Activated CD8-positive, alpha-beta T cell treated with anti-CD3 and anti-CD28 coated beads for 36 hours (primary cell): ENCODE results near the gene JMJD1C. TPM values are rescaled to one million over a fixed set of nuclear protein-coding genes. Genes with fewer than 3 reads are reported as not detected.

Experiments used
- ATAC-seq: fragments of 200-7000 bp; cut with Tn5 transposase; one replicate; pipeline ENCODE4 v1.10.0; 2021; ENCODE audit warnings: mild to moderate bottlenecking, moderate library complexity
- CTCF ChIA-PET: fragments of 350-600 bp; sonication (Branson Sonifier 250); formaldehyde crosslinking; loops from one replicate; lab custom pipeline; 2021; ENCODE audit warnings: antibody characterized with exemption; lab: Charles Lee
- POLR2A ChIA-PET: fragments of 350-600 bp; sonication (Branson Sonifier 250); formaldehyde crosslinking; loops from one replicate; lab custom pipeline; 2021; ENCODE audit warnings: antibody characterized with exemption; lab: Charles Lee
- DNase-seq: peaks from one replicate; pipeline ENCODE4 v3.0.0-alpha.2; 2020
- H3K27ac Mint-ChIP-seq: one replicate; pipeline ENCODE4 v1.8.0; 2021; ENCODE audit warnings: mild to moderate bottlenecking, mixed read lengths
- H3K27me3 Mint-ChIP-seq: one replicate; pipeline ENCODE4 v1.8.0; 2021; ENCODE audit warnings: mixed read lengths
- H3K36me3 Mint-ChIP-seq: one replicate; pipeline ENCODE4 v1.8.0; 2021; ENCODE audit warnings: low read depth, mixed read lengths
- H3K4me1 Mint-ChIP-seq: one replicate; pipeline ENCODE4 v1.8.0; 2021; ENCODE audit warnings: low read depth, mixed read lengths
- H3K4me3 Mint-ChIP-seq: one replicate; pipeline ENCODE4 v1.8.0; 2021; ENCODE audit warnings: mild to moderate bottlenecking, moderate library complexity, mixed read lengths
- H3K9me3 Mint-ChIP-seq: one replicate; pipeline ENCODE4 v1.8.0; 2021; ENCODE audit warnings: mixed read lengths
- intact Hi-C: fragments of 100-400 bp; cut with micrococcal nuclease; formaldehyde crosslinking; loops from one replicate; pipeline ENCODE4 v1.10.0; 2022
- total RNA-seq, 2 experiments: library from RNA; stranded (reverse); gene quantifications; one replicate each; pipeline ENCODE4 v1.2.3, GENCODE V29; 2021
- TF ChIP-seq, protein P1 (sequence below): fragments of 200-600 bp; IDR thresholded peaks from one replicate; pipeline ENCODE4 v1.8.0; 2022; ENCODE audit warnings: antibody characterized with exemption, mild to moderate bottlenecking

Gene JMJD1C
- total RNA-seq, 2 experiments from 2014 or later = 45.2 to 48.1 TPM

DNA sequence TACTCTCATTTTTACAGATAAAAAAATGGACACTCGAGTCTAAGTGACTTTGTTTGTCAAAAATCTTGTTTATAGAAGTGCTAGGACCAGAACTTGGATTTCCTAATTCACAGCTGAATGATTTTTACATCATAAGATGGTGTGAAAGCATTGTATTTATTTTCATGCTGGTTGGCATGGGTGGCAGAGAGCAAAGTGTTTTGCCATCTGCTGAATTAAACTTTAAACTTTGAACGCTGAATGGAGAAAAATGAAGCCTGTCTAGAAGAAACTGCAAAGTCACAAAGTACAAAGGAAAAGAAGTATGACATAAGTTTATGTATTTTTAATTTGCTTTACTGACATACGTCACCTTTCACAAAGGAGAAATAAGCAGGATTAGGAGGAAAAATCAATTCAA, 190.7 kb downstream of the JMJD1C start:
- ChIA-PET POLR2A (no interaction called here), CTCF (interaction anchor here (1.9 kb wide), 1 partner anchor 445 kb away, joined by 7 read pairs; no protein-coding TSS in a partner anchor)
- peak overlapping the region; percentile 38 for H3K27ac Mint-ChIP-seq
- TF ChIP-seq, protein P1, sequence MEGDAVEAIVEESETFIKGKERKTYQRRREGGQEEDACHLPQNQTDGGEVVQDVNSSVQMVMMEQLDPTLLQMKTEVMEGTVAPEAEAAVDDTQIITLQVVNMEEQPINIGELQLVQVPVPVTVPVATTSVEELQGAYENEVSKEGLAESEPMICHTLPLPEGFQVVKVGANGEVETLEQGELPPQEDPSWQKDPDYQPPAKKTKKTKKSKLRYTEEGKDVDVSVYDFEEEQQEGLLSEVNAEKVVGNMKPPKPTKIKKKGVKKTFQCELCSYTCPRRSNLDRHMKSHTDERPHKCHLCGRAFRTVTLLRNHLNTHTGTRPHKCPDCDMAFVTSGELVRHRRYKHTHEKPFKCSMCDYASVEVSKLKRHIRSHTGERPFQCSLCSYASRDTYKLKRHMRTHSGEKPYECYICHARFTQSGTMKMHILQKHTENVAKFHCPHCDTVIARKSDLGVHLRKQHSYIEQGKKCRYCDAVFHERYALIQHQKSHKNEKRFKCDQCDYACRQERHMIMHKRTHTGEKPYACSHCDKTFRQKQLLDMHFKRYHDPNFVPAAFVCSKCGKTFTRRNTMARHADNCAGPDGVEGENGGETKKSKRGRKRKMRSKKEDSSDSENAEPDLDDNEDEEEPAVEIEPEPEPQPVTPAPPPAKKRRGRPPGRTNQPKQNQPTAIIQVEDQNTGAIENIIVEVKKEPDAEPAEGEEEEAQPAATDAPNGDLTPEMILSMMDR = no peak
- H3K36me3 Mint-ChIP-seq = no peaks in the 10 kb centered on the region
- intact Hi-C loops = no loop called here
- no peak for ATAC-seq
- no peak overlapping the region for H3K4me3 Mint-ChIP-seq
- no peaks in the 10 kb centered on the region for H3K27me3 Mint-ChIP-seq
- no peak for DNase-seq
- no peaks in the 10 kb centered on the region for H3K9me3 Mint-ChIP-seq
- H3K4me1 Mint-ChIP-seq = peaks cover 26% of the 10 kb centered on the region

GRCh38 chr10:63273577-63273976, 192.2 kb downstream of the JMJD1C start:
- CTCF ChIA-PET = interaction anchor here (0.6 to 1.4 kb wide), 2 partner anchors 20 to 37 kb away, joined by 3 to 4 read pairs; no protein-coding TSS in a partner anchor
- Mint-ChIP-seq H3K27me3 (no peaks in the 10 kb centered on the region), H3K27ac (peak overlapping the region; percentile 83), H3K9me3 (no peaks in the 10 kb centered on the region), H3K4me1 (peaks cover 26% of the 10 kb centered on the region), H3K36me3 (no peaks in the 10 kb centered on the region), H3K4me3 (no peak overlapping the region)
- intact Hi-C loops = no loop called here
- ATAC-seq (no peak), DNase-seq (no peak)
- TF ChIP-seq, protein P1 = no peak
- POLR2A ChIA-PET = interaction anchor here (0.8 to 1.0 kb wide), 2 partner anchors 9 to 249 kb away, joined by 3 to 4 read pairs; no protein-coding TSS in a partner anchor

DNA sequence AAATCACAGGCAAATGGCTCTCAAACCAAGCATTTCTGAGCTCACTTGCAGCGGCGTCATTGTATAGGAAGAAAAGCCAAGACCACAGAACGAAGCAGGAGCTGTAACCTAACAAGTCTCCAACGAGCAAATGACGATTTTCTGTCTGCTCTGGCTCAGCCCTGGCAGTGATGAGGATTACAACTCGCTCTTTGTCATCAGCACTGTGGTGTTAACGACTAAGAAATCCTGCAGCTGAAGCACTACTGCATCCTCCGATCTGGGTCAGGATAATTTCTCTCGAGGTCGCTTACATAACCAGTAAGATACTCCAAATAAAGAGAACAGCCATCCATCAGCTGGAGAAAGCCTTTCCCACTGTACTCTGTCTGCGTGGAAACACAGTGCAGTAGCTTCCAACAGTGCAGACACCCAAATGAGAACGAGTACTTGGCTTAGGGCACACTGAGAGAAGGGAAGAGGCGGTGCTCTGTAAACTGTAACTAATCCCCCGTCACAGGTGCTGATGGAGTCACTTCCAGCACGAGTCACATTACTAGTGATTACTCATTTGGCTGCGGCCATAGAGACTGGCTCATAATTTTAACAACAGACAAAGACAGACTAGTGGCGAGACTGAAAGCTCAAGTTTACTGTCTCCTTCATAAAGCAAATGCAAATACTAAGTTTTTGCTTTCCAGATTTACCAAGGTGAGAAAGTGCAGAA, 196.8 kb downstream of the JMJD1C start:
- ChIA-PET POLR2A (interaction anchor here (0.6 to 2.1 kb wide), 17 partner anchors 8 to 1277 kb away, joined by 3 to 11 read pairs (median 4); partner anchors contain the start of gene REEP3), CTCF (interaction anchor here (0.9 to 2.3 kb wide), 14 partner anchors 10 to 452 kb away, joined by 3 to 9 read pairs (median 4); no protein-coding TSS in a partner anchor)
- H3K4me3 Mint-ChIP-seq = peak overlapping the region; percentile 86
- peaks cover 17% of the 10 kb centered on the region for H3K4me1 Mint-ChIP-seq
- peaks cover 10% of the 10 kb centered on the region for H3K36me3 Mint-ChIP-seq
- H3K27me3 Mint-ChIP-seq = no peaks in the 10 kb centered on the region
- peak overlapping the region; percentile 96 for H3K27ac Mint-ChIP-seq
- intact Hi-C loops = loop anchor here (2.0 to 10.0 kb wide), 5 partner anchors 52 to 363 kb away; partner anchors contain the start of gene JMJD1C
- DNase-seq (peak; percentile 89), ATAC-seq (peak; percentile 92)
- TF ChIP-seq, protein P1 = no peak
- H3K9me3 Mint-ChIP-seq = no peaks in the 10 kb centered on the region

DNA sequence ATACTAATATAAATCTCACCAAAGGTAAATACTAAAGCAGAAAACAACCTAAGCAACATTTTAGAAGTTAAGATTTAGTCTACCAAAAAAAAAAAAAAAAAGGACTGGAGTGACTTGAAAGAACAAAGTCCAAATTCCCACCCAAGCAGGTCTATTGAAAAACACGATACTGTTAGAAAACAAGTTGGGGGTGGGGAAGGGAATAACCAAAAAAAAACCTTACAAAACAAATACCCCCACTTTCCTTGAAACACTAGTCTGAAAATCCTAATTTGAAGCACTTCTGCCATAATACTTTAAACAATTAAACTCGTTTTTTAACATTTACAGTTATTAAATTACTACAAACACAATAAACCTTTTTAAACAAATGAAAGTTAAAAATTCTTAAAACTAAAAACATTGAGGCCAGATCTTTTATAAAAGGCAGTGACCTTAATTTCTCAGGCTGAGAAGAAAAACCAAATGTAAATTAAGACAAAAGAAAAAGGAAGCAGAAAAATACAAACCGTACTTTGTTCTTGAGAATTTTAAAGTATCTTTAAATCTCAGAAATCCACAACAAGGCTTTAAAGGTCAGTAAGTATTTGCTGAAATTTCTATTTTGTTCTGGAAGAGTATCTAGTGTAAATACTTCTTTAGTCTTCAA, 197.5 kb downstream of the JMJD1C start:
- Mint-ChIP-seq H3K4me3 (peak overlapping the region; percentile 86), H3K9me3 (no peaks in the 10 kb centered on the region), H3K36me3 (peaks cover 10% of the 10 kb centered on the region), H3K27ac (peak overlapping the region; percentile 96), H3K27me3 (no peaks in the 10 kb centered on the region), H3K4me1 (peaks cover 10% of the 10 kb centered on the region)
- ATAC-seq (no peak), DNase-seq (no peak)
- intact Hi-C loops = loop anchor here (2.0 to 10.0 kb wide), 5 partner anchors 51 to 364 kb away; partner anchors contain the start of gene JMJD1C
- CTCF ChIA-PET = interaction anchor here (0.9 to 2.3 kb wide), 12 partner anchors 11 to 452 kb away, joined by 3 to 9 read pairs (median 4); no protein-coding TSS in a partner anchor
- POLR2A ChIA-PET = interaction anchor here (0.6 to 2.1 kb wide), 14 partner anchors 9 to 1220 kb away, joined by 3 to 11 read pairs (median 4); partner anchors contain the start of gene REEP3
- TF ChIP-seq, protein P1 = no peak
